VCaP (cell line): Measurements from ENCODE around the gene ZC3H18.

Experiments
- H3K27ac ChIP-seq: fragments of 450-650 bp; 2 replicates; pipeline ENCODE4 v1.5.1; 2017
- TF ChIP-seq, protein P1 (sequence below): fragments of 450-650 bp; conservative IDR thresholded peaks from 2 replicates; pipeline ENCODE4 v1.5.1; 2017; ENCODE audit warnings: mild to moderate bottlenecking, moderate library complexity

Gene ZC3H18

DNA sequence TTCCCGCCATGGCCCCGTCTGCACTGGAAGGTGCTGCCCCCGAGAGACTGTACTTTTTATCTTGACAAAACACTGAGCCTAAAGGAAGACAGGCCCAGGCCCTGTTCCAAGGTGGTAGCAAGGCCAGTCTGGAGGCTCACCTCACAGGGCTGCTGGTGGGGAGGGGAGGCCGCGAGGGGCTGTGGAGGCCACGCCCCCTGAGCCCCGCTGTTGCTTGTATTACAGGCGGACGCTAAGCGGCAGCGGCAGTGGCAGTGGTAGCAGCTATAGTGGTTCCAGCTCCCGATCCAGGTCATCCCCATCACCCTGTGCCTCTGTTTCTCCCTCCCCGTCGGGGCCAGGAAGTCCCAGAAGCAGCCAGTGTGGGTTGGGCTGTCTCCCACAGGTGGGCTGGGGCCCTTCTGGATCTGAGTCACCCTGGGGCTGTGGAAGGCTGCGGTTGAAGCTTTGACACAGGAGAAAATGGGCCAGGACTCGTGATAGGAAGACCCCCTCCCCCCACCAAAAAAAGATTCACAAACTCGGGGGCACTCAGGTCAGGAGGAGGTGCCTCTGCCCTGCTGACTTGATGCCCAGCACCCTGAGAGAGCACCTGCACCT, 54.9 kb downstream of the ZC3H18 start:
- TF ChIP-seq, protein P1, sequence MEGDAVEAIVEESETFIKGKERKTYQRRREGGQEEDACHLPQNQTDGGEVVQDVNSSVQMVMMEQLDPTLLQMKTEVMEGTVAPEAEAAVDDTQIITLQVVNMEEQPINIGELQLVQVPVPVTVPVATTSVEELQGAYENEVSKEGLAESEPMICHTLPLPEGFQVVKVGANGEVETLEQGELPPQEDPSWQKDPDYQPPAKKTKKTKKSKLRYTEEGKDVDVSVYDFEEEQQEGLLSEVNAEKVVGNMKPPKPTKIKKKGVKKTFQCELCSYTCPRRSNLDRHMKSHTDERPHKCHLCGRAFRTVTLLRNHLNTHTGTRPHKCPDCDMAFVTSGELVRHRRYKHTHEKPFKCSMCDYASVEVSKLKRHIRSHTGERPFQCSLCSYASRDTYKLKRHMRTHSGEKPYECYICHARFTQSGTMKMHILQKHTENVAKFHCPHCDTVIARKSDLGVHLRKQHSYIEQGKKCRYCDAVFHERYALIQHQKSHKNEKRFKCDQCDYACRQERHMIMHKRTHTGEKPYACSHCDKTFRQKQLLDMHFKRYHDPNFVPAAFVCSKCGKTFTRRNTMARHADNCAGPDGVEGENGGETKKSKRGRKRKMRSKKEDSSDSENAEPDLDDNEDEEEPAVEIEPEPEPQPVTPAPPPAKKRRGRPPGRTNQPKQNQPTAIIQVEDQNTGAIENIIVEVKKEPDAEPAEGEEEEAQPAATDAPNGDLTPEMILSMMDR, result no peak
- no peak overlapping the region for H3K27ac ChIP-seq

GRCh38 chr16:88626646-88627045, 56.4 kb downstream of the ZC3H18 start:
- no peak overlapping the region for H3K27ac ChIP-seq
- TF ChIP-seq, protein P1, result no peak

DNA sequence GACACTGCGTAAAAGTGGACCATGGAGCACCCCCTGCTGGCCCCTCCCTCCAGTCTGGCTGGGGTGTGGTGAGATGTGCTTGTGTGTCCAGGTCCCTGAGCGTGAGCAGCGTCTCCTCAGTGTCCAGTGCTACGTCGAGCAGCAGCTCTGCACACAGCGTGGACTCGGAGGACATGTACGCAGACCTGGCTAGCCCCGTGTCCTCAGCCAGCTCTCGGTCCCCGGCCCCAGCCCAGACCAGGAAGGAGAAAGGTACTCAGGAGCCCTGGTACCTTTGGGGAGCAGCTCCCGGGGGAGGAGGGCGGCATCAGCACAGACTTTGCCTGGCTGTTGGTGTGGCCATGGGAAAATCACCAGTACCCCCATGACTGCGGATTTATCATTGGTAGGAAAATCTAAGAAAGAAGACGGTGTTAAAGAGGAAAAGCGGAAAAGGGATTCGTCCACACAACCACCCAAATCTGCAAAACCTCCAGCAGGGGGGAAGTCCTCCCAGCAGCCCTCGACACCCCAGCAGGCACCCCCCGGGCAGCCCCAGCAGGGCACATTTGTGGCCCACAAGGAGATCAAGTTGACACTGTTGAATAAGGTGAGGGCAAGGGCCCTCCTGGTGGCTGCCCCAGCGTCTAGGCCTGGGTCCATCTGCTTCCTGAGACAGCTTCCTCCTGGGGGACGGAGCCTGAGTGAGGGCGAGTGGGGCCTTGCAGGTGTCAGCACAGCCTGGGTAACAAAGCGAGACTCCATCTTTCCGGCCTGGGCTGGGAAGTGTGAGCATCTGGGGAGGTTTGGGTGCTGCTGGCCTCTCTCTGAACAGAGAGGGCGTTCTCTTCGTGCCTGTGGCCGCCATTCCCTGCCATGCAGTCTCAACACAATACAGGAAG, 57.6 kb downstream of the ZC3H18 start:
- TF ChIP-seq, protein P1, result no peak
- H3K27ac ChIP-seq, result no peak overlapping the region

DNA sequence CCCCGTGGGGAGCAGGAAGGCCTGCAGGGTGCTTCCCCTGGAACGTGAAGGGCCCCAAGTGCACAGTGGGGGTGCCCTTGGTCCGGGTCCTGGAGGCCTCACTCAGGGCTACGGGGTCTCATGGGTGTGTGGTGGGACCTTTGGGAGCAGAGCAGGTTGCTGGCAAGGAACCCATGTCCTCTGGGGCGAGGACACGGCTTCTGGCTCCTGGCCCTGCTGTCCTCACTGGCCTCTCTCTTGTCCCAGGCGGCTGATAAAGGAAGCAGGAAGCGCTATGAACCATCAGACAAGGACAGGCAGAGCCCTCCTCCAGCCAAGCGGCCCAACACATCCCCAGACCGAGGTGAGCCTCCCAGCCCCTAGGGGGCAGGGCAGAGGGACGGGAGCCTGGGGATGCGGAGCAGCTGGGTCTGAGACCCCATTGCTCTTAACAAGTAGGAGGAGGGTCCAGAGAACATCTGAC, 58.3 kb downstream of the ZC3H18 start:
- no peak overlapping the region for H3K27ac ChIP-seq
- TF ChIP-seq, protein P1, result peak; percentile 25; the same call in 1 of the 2 replicates

GRCh38 chr16:88629835-88630234, 59.6 kb downstream of the ZC3H18 start:
- H3K27ac ChIP-seq, result no peak overlapping the region
- TF ChIP-seq, protein P1, result no peak

DNA sequence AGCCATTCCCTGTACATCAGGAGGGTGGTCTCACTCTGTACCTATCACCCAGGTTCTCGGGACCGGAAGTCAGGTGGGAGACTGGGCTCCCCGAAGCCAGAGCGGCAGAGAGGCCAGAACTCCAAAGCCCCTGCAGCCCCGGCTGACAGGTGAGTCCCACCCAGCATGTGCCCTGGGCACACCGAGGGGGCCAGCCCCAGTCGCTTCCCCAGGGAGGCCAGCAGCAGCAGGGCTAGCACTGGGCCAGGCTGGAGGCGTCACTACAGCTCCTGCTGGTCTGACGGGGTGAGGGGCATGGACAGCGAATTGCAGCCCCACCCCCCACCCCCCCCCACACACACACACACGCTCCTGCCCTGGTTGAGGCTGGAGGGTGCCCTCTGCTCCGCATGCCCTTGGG, 60.2 kb downstream of the ZC3H18 start:
- TF ChIP-seq, protein P1, result no peak
- no peak overlapping the region for H3K27ac ChIP-seq

GRCh38 chr16:88630941-88631340, 60.7 kb downstream of the ZC3H18 start:
- TF ChIP-seq, protein P1, result no peak
- H3K27ac ChIP-seq, result no peak overlapping the region
